IgD-negative memory B cell (primary cell): Measurements from ENCODE around the gene NDUFA8. TPM values are rescaled to one million over a fixed set of nuclear protein-coding genes. Genes with fewer than 3 reads are reported as not detected.
A peak's percentile ranks its signal among the peaks of the same experiment; 100 is the strongest.

ENCODE experiments used
- H3K27ac Mint-ChIP-seq, 3 donors: one replicate each; pipeline ENCODE4 v1.8.0; 2020 to 2022; ENCODE audit warnings: mild to moderate bottlenecking in 3 of 3, mixed read lengths in 3 of 3, moderate library complexity in 1 of 3
- H3K27me3 Mint-ChIP-seq: one replicate; pipeline ENCODE4 v1.8.0; 2021; ENCODE audit warnings: mixed read lengths
- H3K36me3 Mint-ChIP-seq: one replicate; pipeline ENCODE4 v1.8.0; 2020; ENCODE audit warnings: mild to moderate bottlenecking, mixed read lengths
- H3K4me1 Mint-ChIP-seq, 3 donors: one replicate each; pipeline ENCODE4 v1.8.0; 2020 to 2022; ENCODE audit warnings: mixed read lengths in 3 of 3, mild to moderate bottlenecking in 1 of 3
- H3K4me3 Mint-ChIP-seq, 4 donors: one replicate each; pipeline ENCODE4 v1.8.0; 2020 to 2022; ENCODE audit warnings: mild to moderate bottlenecking in 4 of 4, mixed read lengths in 4 of 4, moderate library complexity in 3 of 4
- H3K9me3 Mint-ChIP-seq, 3 donors: one replicate each; pipeline ENCODE4 v1.8.0; 2020 to 2021; ENCODE audit warnings: mixed read lengths in 3 of 3, mild to moderate bottlenecking in 1 of 3
- polyA plus RNA-seq: library from polyadenylated mRNA; unstranded; fragments of 300-500 nt; fragmentation: Illumina TruSeq; gene quantifications from one replicate; pipeline ENCODE4 v1.2.3, GENCODE V29; 2021

The NDUFA8 gene
- polyA plus RNA-seq, 1 donor from 2014 or later = 73.0 TPM

GRCh38 chr9:122164286-122164685, 4.7 kb upstream of the NDUFA8 start:
- no peak overlapping the region for H3K4me3 Mint-ChIP-seq
- H3K4me1 Mint-ChIP-seq = peaks cover 4 to 5% (median 5%) of the 10 kb centered on the region in 3 donors
- peaks cover 5% of the 10 kb centered on the region for H3K36me3 Mint-ChIP-seq
- peaks cover 4 to 6% (median 6%) of the 10 kb centered on the region in 3 donors for H3K9me3 Mint-ChIP-seq
- peaks cover 26% of the 10 kb centered on the region for H3K27me3 Mint-ChIP-seq
- H3K27ac Mint-ChIP-seq = peak overlapping the region in 1 of 3 donors; percentile 82

GRCh38 chr9:122162415-122162814, 2.8 kb upstream of the NDUFA8 start:
- Mint-ChIP-seq H3K9me3 (peaks cover 4 to 6% (median 6%) of the 10 kb centered on the region in 3 donors), H3K36me3 (peaks cover 3% of the 10 kb centered on the region), H3K27me3 (peaks cover 15% of the 10 kb centered on the region), H3K4me1 (peaks cover 9 to 16% (median 10%) of the 10 kb centered on the region in 3 donors), H3K27ac (no peak overlapping the region), H3K4me3 (peak overlapping the region in 1 of 4 donors; percentile 89)

- peaks cover 3% of the 10 kb centered on the region for H3K36me3 Mint-ChIP-seq
- peaks cover 4 to 6% (median 6%) of the 10 kb centered on the region in 3 donors for H3K9me3 Mint-ChIP-seq
- H3K4me3 Mint-ChIP-seq = peak overlapping the region; percentile 89 to 100 (median 98)
- peak overlapping the region; percentile 78 to 98 (median 97) for H3K27ac Mint-ChIP-seq
- peaks cover 18 to 31% (median 20%) of the 10 kb centered on the region in 3 donors for H3K4me1 Mint-ChIP-seq
- peaks cover 9% of the 10 kb centered on the region for H3K27me3 Mint-ChIP-seq
These were observed 307 bp upstream of the NDUFA8 start for GRCh38 chr9:122159925-122160246.

GRCh38 chr9:122158202-122158601, 1.4 kb downstream of the NDUFA8 start:
- Mint-ChIP-seq H3K27ac (peak overlapping the region in 1 of 3 donors; percentile 20), H3K27me3 (peaks cover 3% of the 10 kb centered on the region), H3K36me3 (peaks cover 3% of the 10 kb centered on the region), H3K4me1 (peaks cover 29 to 37% (median 32%) of the 10 kb centered on the region in 3 donors), H3K4me3 (peak overlapping the region; percentile 35 to 89 (median 42)), H3K9me3 (peaks cover 4 to 6% (median 6%) of the 10 kb centered on the region in 3 donors)

GRCh38 chr9:122155796-122156195, 3.8 kb downstream of the NDUFA8 start:
- no peaks in the 10 kb centered on the region for H3K9me3 Mint-ChIP-seq
- H3K4me1 Mint-ChIP-seq = peaks cover 29 to 37% (median 32%) of the 10 kb centered on the region in 3 donors
- no peak overlapping the region for H3K27ac Mint-ChIP-seq
- no peak overlapping the region for H3K4me3 Mint-ChIP-seq
- no peaks in the 10 kb centered on the region for H3K36me3 Mint-ChIP-seq
- H3K27me3 Mint-ChIP-seq = peaks cover 3% of the 10 kb centered on the region

GRCh38 chr9:122151267-122151828, 8.2 kb downstream of the NDUFA8 start:
- Mint-ChIP-seq H3K4me1 (peaks cover 12 to 13% (median 12%) of the 10 kb centered on the region in 3 donors), H3K36me3 (peaks cover 9% of the 10 kb centered on the region), H3K27me3 (no peaks in the 10 kb centered on the region), H3K27ac (no peak overlapping the region), H3K9me3 (no peaks in the 10 kb centered on the region), H3K4me3 (no peak overlapping the region)

- H3K4me3 Mint-ChIP-seq = no peak overlapping the region
- H3K36me3 Mint-ChIP-seq = peaks cover 12% of the 10 kb centered on the region
These were observed 14.1 kb downstream of the NDUFA8 start for GRCh38 chr9:122145592-122145863.

GRCh38 chr9:122144836-122145591, 14.6 kb downstream of the NDUFA8 start:
- Mint-ChIP-seq H3K4me1 (no peaks in the 10 kb centered on the region), H3K27me3 (no peaks in the 10 kb centered on the region), H3K27ac (no peak overlapping the region), H3K4me3 (no peak overlapping the region), H3K9me3 (no peaks in the 10 kb centered on the region), H3K36me3 (peaks cover 12% of the 10 kb centered on the region)

More at GRCh38 chr9:122145592-122145863, 14.1 kb downstream of the NDUFA8 start:
- Mint-ChIP-seq H3K9me3 (no peaks in the 10 kb centered on the region), H3K27me3 (no peaks in the 10 kb centered on the region), H3K27ac (no peak overlapping the region), H3K4me1 (no peaks in the 10 kb centered on the region)

- Mint-ChIP-seq H3K27ac (peak overlapping the region in 1 of 3 donors; percentile 35), H3K4me1 (no peaks in the 10 kb centered on the region), H3K27me3 (no peaks in the 10 kb centered on the region)
These were observed 15.6 kb downstream of the NDUFA8 start for GRCh38 chr9:122143876-122144405.

GRCh38 chr9:122143296-122143695, 16.3 kb downstream of the NDUFA8 start:
- no peak overlapping the region for H3K27ac Mint-ChIP-seq
- H3K9me3 Mint-ChIP-seq = no peaks in the 10 kb centered on the region
- H3K36me3 Mint-ChIP-seq = peaks cover 9% of the 10 kb centered on the region
- H3K4me3 Mint-ChIP-seq = no peak overlapping the region
- no peaks in the 10 kb centered on the region for H3K27me3 Mint-ChIP-seq
- H3K4me1 Mint-ChIP-seq = no peaks in the 10 kb centered on the region

More at GRCh38 chr9:122143876-122144405, 15.6 kb downstream of the NDUFA8 start:
- H3K9me3 Mint-ChIP-seq = no peaks in the 10 kb centered on the region
- no peak overlapping the region for H3K4me3 Mint-ChIP-seq
- H3K36me3 Mint-ChIP-seq = peaks cover 9% of the 10 kb centered on the region

- H3K27ac Mint-ChIP-seq = no peak overlapping the region
- H3K27me3 Mint-ChIP-seq = no peaks in the 10 kb centered on the region
- no peaks in the 10 kb centered on the region for H3K9me3 Mint-ChIP-seq
- peaks cover 3% of the 10 kb centered on the region for H3K36me3 Mint-ChIP-seq
- no peak overlapping the region for H3K4me3 Mint-ChIP-seq
- no peaks in the 10 kb centered on the region for H3K4me1 Mint-ChIP-seq
These were observed 17.9 kb downstream of the NDUFA8 start for GRCh38 chr9:122141671-122142070.

GRCh38 chr9:122140368-122141193, 19.0 kb downstream of the NDUFA8 start:
- H3K4me3 Mint-ChIP-seq = no peak overlapping the region
- no peaks in the 10 kb centered on the region for H3K27me3 Mint-ChIP-seq
- no peak overlapping the region for H3K27ac Mint-ChIP-seq
- no peaks in the 10 kb centered on the region for H3K9me3 Mint-ChIP-seq
- H3K4me1 Mint-ChIP-seq = no peaks in the 10 kb centered on the region
- H3K36me3 Mint-ChIP-seq = no peaks in the 10 kb centered on the region

GRCh38 chr9:122138560-122139268, 20.9 kb downstream of the NDUFA8 start:
- H3K9me3 Mint-ChIP-seq = no peaks in the 10 kb centered on the region
- H3K36me3 Mint-ChIP-seq = no peaks in the 10 kb centered on the region
- no peaks in the 10 kb centered on the region for H3K4me1 Mint-ChIP-seq
- no peak overlapping the region for H3K27ac Mint-ChIP-seq
- H3K27me3 Mint-ChIP-seq = no peaks in the 10 kb centered on the region
- H3K4me3 Mint-ChIP-seq = no peak overlapping the region

GRCh38 chr9:122135529-122135859, 24.1 kb downstream of the NDUFA8 start:
- H3K9me3 Mint-ChIP-seq = no peaks in the 10 kb centered on the region
- peaks cover 5% of the 10 kb centered on the region for H3K27me3 Mint-ChIP-seq
- H3K4me1 Mint-ChIP-seq = no peaks in the 10 kb centered on the region

More at GRCh38 chr9:122135529-122135859, 24.1 kb downstream of the NDUFA8 start:
- Mint-ChIP-seq H3K36me3 (no peaks in the 10 kb centered on the region), H3K4me3 (no peak overlapping the region), H3K27ac (no peak overlapping the region)
